Loucy (cell line): ENCODE data around the gene PTTG1IP.

Source experiments
- EZH2phosphoT487 ChIP-seq: fragments of 200-600 bp; IDR thresholded peaks from 2 replicates; pipeline ENCODE4 v1.6.1; 2018; ENCODE audit warnings: antibody characterized with exemption, mild to moderate bottlenecking, moderate library complexity, borderline replicate concordance
- TF ChIP-seq, protein P1 (sequence below): fragments of 200-600 bp; sonication (generic); conservative IDR thresholded peaks from 2 replicates; pipeline ENCODE4 v1.5.1; 2014; ENCODE audit warnings: mild to moderate bottlenecking, antibody characterized with exemption, low read length

DNA sequence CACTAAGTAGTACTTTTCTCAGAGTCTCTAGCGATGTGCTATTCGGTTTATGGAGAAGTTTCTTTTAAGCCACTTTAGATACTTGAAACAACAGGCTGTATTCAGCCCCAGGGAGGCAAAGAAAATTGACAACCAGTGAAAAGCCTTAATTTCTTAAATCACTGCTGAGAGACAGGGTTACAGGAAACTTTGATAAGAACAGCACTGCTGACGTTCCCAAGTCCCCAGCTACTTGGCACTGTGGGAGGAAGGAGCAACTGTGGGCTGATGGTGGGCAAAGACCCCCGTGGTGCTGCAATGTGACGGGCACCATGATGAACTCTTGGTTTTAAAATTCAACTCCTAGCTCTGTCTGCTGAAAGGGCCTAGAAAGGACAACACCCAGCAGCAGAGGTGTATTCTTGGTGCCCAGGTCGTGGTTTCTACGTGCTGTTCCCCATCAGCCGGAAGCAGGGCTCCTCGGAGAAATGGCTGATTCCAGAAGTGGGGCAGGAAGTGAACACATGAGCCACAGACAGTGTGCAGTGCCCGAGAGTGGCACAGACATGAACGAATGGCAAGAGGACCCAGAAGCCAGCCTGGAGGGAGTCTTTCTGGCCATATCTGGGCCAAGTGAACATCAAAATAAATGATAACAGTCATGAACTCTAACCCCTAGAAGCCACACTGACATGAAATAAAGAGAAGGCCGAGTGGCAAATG, 5.3 kb downstream of the PTTG1IP start:
- TF ChIP-seq, protein P1, sequence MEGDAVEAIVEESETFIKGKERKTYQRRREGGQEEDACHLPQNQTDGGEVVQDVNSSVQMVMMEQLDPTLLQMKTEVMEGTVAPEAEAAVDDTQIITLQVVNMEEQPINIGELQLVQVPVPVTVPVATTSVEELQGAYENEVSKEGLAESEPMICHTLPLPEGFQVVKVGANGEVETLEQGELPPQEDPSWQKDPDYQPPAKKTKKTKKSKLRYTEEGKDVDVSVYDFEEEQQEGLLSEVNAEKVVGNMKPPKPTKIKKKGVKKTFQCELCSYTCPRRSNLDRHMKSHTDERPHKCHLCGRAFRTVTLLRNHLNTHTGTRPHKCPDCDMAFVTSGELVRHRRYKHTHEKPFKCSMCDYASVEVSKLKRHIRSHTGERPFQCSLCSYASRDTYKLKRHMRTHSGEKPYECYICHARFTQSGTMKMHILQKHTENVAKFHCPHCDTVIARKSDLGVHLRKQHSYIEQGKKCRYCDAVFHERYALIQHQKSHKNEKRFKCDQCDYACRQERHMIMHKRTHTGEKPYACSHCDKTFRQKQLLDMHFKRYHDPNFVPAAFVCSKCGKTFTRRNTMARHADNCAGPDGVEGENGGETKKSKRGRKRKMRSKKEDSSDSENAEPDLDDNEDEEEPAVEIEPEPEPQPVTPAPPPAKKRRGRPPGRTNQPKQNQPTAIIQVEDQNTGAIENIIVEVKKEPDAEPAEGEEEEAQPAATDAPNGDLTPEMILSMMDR = no peak
- TF ChIP-seq EZH2phosphoT487 = no peak
